Neural progenitor cell (in vitro differentiated cells): ENCODE results near the gene EED.

Experiments
- EZH2 ChIP-seq: fragments of 200-600 bp; sonication (generic); IDR thresholded peaks from 2 replicates; pipeline ENCODE4 v1.6.1; 2017; ENCODE audit warnings: antibody characterized with exemption, mild to moderate bottlenecking, moderate library complexity
- EZH2phosphoT487 ChIP-seq: fragments of 200-600 bp; sonication (generic); IDR thresholded peaks from 2 replicates; pipeline ENCODE4 v1.6.1; 2017; ENCODE audit warnings: antibody characterized with exemption
- TF ChIP-seq, protein P1 (sequence below): fragments of 200-600 bp; sonication (generic); IDR thresholded peaks from 2 replicates; pipeline ENCODE4 v1.5.1; 2017; ENCODE audit warnings: antibody characterized with exemption, mild to moderate bottlenecking

DNA sequence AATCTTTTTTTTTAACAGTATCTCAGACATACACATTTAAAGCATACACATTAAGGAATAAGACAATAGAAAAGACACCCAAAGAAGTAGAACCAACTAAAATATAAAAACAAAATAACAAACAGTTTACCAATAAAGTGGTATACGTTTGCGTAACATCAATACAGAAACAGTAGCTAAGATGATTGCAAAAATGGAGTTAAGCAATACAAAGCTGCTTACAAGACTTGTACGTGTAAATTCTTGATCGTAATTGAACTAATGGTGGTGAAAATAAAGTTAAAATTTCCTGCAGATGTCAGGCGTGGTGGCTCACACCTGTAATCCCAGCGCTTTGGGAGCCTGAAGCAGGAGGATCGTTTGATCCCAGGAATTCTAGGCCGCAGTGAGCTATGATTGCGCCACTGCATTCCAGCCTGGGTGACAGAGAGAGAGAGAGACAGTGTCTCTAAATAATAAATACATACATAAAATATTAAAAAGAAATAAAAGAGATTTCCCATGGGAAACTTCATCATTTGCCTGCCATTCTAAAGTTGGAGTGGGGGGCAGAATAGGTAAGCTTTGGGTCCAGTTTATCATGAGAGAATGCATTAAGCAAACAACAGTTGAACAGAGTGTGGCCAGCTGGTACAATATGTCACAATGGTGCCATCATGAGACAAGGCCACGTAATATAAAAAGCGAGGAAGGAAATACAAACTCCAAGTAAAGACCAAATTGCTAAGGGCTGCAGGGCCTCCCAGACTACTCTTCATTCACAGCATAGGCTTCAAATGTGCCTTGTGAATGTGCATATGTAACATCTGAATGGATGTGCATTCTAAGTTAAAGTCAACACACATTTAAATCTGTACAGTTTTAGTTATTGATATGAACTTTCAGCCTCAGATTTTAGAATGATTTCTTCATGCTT, 38.9 kb upstream of the EED start:
- TF ChIP-seq, protein P1, sequence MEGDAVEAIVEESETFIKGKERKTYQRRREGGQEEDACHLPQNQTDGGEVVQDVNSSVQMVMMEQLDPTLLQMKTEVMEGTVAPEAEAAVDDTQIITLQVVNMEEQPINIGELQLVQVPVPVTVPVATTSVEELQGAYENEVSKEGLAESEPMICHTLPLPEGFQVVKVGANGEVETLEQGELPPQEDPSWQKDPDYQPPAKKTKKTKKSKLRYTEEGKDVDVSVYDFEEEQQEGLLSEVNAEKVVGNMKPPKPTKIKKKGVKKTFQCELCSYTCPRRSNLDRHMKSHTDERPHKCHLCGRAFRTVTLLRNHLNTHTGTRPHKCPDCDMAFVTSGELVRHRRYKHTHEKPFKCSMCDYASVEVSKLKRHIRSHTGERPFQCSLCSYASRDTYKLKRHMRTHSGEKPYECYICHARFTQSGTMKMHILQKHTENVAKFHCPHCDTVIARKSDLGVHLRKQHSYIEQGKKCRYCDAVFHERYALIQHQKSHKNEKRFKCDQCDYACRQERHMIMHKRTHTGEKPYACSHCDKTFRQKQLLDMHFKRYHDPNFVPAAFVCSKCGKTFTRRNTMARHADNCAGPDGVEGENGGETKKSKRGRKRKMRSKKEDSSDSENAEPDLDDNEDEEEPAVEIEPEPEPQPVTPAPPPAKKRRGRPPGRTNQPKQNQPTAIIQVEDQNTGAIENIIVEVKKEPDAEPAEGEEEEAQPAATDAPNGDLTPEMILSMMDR = no peak
- TF ChIP-seq EZH2 (no peak), EZH2phosphoT487 (no peak)
